T-helper 1 cell treated with Interleukin-12 subunit alpha and Interleukin-12 subunit beta and Interleukin-4 antibody, amounts not matched to agents 30 ng/mL and 1 ng/mL, for 36 hours (primary cell): ENCODE measurements around the gene CRAMP1. TPM values are rescaled to one million over a fixed set of nuclear protein-coding genes. Genes with fewer than 3 reads are reported as not detected.

Experiments
- intact Hi-C: fragments of 100-400 bp; cut with micrococcal nuclease; formaldehyde crosslinking; loops from one replicate; pipeline ENCODE4 v1.15.1; 2024
- total RNA-seq: library from RNA; stranded (reverse); gene quantifications from 2 replicates; pipeline ENCODE4 v1.2.3, GENCODE V29; 2022

The CRAMP1 gene
- total RNA-seq, 1 donor from 2014 or later, result 36.9 TPM

DNA sequence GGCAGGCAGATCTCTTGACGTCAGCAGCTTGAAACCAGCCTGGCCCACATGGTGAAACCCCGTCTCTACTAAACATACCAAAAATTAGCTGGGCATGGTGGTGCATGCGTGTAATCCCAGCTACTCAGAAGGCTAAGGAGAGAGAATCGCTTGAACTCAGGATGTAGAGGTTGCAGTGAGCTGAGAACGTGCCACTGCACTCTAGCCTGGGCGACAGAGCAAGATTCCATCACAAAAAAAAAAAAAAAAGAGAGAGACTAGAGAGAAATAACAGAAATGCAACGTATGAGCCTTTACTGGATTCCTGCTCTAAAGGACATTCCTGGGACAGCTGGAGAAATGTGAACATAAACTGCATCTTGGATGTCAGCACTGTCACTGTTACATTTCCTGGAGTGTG is 11.1 kb upstream of the CRAMP1 start:
- intact Hi-C loops, result no loop called here

DNA sequence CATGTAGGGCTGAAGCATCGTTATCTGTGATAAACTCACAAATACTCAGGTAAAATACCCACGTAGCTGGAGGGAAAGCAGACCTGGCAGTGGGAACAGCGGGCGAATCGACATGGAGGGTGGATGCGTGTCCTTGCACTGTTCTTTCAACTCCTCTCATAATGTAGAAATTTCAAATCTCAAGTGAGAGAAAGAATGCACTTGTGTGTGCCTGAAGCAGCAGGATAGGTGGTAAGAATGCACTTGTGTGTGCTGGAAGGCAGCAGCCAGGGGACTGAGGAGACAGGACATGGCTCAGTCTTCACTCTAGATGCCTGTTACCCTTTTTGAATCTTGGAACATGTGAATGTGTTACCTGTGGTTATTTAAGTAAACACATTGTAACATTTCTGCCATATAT is 10.7 kb upstream of the CRAMP1 start:
- intact Hi-C loops, result no loop called here

DNA sequence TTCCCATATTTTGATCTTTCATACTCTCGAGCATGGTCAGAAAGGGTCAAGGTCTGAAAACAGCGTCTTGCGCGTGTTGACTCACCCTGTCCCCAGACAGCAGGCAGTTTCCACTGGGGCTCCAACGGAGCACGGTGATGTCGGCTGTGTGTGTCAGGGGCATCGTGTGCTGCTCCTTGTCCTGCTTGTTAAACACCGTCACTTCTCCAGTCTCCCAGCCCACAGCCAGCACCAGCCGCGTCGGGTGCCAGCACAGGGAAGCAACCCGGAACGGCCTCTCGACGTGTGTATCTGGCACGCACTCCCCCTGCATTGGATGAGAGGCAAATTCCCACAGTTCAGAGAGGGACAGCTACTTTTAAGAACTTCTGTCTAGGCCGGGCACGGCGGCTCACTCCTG is 9.9 kb upstream of the CRAMP1 start:
- intact Hi-C loops, result no loop called here

DNA sequence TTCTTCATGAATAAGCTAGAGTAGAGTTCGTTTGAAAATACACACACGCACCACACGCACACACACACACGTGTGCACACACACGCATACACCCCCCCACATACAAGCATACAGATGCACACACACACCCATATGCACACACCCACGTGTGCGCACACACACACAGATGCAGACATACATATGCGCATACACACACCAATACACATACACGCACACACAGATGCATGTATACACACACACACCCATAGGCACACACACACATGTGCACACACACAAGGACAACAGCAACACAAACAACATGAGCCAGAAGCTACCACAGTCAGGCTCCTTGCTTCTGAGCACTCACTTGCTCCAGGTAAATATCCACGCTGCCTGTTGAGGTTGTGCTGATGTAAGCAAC is 5.4 kb upstream of the CRAMP1 start:
- intact Hi-C loops, result no loop called here

DNA sequence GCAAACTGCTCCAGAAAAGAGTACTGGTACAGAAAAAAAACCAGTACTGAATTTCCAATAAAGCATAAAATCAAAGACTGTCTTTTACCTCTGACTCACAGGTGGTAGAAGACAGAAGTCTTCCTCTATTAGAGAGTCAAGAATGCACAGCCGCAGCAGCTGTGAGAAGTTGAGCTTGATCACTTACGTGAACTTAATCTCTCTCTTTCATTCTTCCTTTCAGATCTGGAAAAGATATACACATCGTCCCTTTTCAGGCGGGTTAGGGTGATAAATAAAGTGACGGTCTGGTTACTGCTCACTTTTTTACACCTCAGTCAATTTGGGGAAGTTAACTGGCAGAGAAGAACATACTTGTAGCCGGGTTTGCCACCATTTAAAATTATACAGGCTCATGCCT is 4.2 kb upstream of the CRAMP1 start:
- intact Hi-C loops, result no loop called here

DNA sequence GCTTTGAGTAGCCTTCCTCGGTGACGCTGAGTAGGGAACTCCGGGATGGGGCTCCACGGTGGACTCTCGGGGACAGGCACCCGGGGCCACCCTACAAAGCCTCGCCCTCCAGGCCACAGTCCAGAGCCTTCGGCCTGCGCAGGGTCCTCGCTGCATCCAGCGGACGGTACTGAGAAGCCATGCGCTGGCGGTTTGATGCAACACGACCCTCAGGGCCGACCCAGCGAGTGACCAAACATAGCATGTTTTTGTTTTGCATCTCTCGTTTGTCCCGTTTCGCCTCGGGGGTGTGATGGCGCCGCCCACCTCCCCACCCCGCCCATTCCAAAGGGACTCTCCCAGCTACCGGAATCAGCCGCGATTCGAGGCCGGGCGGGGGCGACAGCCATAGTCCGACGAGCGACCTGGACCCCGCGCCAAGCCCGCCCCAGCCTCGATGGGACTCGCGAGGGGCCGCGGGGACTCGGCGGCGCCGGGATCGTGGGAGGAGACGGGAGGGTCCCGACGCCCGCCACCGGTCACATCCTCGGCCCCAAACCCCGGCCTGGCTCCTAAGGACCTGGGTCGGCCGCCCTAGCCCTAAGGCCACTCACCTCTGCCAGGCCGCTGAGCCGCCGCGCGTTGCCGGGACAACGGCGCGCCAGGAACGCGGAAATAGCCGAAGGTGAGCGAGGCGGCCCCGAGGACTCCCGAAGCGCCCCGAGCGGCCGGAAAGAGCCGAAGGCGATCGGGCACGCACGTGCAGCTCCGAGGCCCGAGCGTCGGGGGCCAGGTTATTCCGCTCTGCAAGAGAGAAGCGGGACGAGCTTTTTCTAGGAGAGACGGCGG is 1.9 kb upstream of the CRAMP1 start:
- intact Hi-C loops, result loop anchor here (2.0 to 10.0 kb wide), 6 partner anchors 53 to 927 kb away; partner anchors contain the start of genes GNPTG, PDPK1, RNF151 and RPS2

DNA sequence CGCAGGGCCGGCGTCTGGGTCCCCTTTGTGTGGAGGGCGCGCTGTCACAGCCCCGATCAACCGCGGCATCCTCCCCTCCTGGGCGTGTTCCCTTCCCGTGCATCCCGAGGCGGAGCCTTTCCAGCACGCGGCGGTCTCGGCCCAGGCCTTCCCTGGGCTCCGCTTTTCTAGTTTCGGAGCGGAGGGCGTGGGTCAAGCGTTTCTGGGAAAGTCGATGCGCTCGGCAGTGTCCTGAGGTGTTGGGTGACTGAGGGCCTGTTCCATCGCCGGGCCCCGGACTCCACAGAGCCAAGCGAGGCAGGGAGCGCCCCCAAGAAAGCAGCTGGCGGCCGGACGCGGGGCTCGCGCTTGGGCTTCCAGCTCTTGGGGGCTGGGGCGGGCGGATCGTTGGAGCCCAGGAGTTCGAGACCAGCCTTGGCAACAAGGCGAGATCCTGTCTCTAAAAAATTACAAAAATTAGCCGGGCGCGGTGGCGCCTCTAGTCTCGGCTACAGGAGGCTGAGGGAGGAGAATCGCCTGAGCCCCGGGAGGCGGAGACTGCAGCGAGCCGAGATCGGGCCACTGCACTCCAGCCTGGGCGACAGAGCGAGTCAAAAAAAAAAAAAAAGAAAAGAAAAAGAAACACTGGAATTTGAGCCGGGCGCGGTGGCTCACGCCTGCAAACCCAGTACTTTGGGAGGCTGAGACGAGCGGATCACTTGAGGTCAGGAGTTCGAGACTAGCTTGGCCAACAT is 1.1 kb upstream of the CRAMP1 start:
- intact Hi-C loops, result loop anchor here (1.0 to 10.0 kb wide), 7 partner anchors 54 to 926 kb away; partner anchors contain the start of genes GNPTG, PDPK1, RNF151 and RPS2

DNA sequence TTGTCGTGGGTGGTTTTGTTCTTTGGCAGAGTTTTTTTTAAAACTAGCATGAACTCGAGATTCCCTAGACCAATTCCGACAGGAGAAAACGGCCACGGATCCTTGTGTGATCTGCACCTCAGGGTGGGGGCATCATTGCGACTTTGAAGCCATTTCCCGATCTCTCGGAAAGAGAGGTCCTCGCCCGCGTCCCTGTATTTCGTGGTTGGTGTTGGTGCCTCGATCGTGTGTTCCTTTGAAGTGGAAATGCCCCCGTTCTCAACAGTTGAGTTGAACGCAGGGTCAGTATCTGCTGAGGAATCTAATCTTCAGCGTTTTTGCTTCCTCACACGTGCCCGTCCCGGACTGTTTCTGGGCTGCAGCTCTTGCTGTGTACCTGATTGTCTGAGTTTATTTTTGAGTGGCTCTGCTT is 1.1 kb downstream of the CRAMP1 start:
- intact Hi-C loops, result loop anchor here (2.0 to 10.0 kb wide), 9 partner anchors 56 to 924 kb away; partner anchors contain the start of genes CLCN7, EME2, FAHD1 and GNPTG

DNA sequence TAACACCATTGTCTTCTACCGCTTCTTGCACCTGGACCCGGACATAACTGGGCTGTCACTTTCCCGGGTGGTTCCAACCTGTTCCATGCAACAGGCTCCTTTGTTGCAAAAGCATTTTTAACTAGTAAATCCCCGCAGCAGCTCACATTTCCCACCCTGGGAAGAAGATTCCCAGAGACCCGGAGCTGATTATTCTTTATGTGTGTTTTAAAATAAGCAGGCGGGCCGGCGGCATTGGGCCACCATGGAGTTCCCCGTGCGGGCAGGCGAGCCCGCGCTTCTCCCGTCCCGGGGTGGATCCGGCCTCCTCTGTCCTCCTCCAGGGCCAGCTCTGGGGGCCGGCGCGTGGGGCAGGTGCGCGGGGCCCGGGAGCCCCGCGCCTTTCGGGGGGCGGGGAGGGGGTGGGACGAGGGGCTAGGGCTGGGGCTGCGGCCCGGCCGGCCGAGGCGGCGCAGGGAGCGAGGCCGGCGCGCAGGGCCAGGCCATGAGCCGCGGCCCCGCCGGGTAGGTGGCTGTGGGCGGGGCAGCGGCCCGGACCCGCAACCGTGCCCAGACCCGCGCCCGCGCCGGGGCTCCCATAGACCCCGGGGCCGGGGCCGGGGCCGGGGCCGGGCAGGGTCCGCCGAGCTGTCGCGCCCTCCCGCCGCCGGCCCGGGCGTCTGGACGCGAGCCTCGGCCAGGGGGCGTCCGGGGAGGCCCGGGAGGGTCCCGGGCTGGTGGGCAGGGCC is 1.7 kb downstream of the CRAMP1 start:
- intact Hi-C loops, result loop anchor here (2.0 to 10.0 kb wide), 9 partner anchors 57 to 923 kb away; partner anchors contain the start of genes CLCN7, EME2, FAHD1 and GNPTG

DNA sequence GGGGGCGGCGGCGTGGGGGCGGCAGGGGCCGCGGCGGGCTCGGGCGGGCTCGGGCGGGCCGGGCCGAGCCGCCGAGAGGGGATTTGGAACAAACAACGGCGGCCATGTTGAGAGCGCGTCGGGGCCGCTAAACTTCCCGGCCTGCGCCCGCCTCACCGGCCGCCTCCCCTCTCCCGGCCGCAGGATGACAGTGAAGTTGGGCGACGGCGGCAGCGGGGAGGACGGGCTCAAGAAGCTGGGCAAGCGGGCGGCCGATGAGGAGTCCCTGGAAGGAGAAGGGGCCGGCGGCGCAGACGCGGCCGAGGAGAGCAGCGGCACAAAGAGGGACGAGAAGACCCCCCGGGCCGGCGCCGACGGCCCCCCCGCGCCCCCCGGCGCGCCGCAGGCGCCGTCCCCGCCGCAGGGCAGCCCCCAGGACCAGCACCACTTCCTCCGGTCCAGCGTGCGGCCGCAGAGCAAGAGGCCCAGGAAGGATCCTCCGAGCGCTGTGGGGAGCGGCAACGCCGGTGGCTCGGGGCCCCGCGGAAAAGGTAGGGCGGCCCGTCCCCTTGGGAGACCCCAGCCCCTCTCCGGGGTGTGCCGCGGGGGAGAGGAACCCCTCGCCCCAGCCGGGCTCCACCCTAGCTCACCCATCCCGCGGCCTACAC is 2.4 kb downstream of the CRAMP1 start:
- intact Hi-C loops, result loop anchor here (5.0 to 10.0 kb wide), 5 partner anchors 57 to 923 kb away; partner anchors contain the start of genes GNPTG, PDPK1, RNF151 and RPS2

DNA sequence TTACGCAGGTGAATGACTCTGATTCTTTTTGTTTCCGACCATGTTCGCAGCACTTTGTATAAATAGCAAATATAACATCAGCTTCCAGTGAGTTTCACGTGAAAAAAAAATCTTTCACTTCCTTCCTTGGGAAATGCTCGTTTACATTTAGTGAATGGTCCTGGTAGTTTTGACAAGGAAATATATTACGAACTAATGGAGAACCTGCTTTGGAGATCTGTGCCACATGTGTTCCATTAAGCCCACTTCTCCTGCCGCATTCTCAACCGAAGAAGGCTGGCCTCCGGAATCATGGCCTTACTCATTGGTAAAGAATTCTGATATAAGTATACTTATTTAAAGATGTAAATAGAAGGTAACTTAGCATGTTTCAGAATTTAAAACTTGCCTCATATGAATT is 3.6 kb downstream of the CRAMP1 start:
- intact Hi-C loops, result loop anchor here (10.0 kb wide), 2 partner anchors 261 to 349 kb away; partner anchors contain the start of genes GNPTG, RNF151, RPS2 and TSR3

DNA sequence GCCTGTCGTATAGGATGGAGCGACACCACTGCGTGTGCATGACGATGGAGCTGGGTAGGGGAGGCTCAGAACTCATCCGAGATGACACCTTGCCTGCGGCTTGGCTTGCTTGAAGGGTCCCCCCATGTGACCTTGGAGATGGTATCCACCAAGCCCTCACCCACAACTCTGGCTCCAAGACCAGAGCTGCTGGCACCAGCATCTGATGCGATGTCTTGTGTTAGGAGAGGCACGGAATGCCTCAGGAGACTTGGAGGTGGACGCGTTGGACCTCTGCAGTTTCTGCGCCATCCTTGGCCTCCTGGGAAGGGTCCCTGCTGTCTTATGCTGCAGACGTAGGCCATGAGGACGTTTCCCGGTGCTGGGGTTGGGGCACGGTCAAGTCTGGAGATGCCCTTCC is 7.8 kb downstream of the CRAMP1 start:
- intact Hi-C loops, result loop anchor here (10.0 kb wide), 2 partner anchors 265 to 345 kb away; partner anchors contain the start of genes GNPTG, RNF151, RPS2 and TSR3

DNA sequence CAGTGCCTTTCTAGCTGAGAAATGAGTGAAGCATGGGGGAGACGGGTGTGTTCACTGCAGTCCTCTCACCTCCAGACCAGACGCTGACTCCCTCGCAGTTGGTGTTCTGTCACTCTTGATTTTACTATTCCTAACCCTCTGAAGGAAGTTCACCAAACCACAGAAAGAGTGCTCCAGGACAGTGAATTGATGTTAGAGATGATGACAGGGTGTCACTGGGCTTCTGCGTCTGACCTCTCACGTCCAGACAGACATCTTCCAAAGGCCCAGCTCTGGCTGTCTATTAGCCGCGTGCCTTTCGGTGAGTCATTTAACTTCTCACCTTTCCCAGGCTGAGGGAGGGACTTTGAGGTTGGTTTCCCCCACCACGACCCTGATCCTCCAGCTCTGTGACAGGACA is 8.2 kb downstream of the CRAMP1 start:
- intact Hi-C loops, result no loop called here

DNA sequence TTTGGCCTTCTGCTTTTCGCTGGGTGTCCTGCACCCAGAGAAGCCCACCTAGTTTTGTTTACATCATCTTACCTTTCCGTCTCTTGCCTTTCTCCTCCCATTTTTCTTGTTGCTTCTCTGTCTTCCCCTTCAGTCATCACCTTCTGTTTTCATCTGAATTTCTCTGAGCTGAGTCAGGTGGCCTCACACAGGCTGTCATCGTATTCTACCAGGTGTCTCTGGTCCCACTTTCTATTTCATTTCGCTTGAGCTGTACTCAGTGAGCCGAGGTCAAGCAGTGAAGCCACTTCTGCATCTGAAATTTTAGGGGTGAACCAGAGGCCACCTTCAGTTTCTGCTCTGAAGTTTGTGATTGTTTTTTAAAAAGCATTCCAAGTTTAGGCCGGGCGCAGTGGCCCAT is 9.7 kb downstream of the CRAMP1 start:
- intact Hi-C loops, result no loop called here

DNA sequence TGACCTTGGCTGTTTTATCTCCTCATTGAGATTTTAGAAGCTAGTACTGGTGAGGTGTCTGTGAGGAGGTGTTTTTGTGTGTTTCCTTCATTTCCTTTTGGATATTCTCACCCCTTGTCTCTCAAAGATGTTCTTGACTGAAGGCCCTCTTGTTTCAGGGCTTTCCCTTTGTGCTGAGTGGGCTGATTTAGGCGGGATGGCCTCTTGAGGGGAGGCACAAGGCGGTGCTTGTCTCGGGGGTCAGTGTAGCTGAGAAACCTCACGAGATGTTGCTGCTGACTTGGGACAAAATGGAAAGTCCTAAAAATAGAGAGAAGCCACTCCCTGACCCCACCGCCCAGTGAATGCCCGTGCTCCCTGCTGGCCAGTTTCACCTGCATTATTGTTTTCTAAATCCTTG is 14.2 kb downstream of the CRAMP1 start:
- intact Hi-C loops, result no loop called here

DNA sequence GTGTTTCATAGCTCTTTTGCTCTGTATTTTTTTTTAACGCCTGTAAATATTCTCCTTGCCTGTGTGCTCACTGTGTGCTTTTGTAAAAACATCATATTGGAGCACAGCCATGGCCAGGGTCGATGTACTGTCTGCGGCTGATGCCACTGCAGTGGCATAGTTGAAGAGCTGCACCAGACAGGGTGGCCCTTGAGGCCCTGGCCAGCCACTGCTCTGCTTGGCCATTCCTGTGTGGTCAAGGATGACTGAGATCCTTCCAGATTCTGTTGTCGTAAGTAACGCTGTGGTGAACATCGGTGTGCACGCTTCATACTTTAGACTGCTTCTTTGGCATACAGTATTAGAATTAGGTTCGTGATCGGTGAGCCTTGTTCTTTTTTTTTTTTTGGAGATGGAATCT is 14.6 kb downstream of the CRAMP1 start:
- intact Hi-C loops, result no loop called here

DNA sequence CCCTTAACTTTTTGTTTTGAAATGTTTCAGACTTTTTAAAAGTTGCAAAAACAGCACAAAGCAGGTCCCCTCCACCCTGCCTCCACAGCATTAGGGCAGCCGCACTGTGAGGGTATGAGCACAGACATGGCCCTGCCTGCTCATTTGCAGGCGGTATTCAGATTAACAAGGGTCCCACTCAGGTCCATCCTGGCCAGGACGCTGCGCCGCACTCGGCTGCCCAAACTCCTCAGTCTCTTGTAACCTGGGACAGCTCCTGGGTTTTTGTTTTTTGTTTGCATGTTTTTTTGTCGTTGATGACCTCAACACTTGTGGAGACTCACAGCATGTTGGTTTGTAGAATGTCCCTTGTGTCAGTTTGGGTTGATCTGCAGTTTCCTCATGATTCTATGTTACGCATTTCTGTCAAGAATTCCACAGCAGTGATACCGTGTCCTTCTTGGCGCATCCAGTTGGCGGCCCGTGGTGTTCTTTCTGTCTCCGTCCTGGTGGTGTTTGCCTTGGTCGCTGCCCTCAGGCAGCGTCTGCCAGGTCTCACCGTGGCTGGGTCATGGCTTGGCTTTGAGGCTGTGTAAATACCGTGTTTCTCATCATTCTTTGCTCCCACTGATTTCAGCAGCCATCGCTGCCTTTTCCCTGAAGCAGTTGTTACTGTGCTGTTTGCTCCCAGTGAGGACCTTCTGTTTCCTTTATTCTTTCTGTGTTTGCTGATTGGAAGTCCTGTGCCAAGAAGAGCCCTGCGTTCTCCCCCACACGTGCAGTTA is 18.5 kb downstream of the CRAMP1 start:
- intact Hi-C loops, result no loop called here

DNA sequence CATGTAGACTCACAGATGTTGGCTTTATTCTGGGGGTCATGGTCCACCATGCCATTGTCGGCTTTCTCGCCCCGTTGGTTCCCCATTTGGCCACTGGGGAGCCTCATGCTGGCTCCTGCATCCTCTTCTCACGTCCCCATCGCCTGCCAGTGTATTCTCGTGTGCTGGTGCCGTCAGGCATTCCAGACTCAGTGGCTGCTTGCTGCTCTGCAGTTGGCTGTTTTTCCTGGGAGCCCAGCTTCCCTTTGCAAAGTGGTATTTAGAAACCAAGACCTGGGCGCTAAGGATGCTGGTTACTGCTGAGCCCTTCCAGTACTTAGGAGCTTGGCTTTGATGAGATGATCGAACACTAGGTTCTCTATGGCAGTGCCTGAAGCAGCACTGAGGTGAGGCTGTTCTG is 19.1 kb downstream of the CRAMP1 start:
- intact Hi-C loops, result no loop called here

DNA sequence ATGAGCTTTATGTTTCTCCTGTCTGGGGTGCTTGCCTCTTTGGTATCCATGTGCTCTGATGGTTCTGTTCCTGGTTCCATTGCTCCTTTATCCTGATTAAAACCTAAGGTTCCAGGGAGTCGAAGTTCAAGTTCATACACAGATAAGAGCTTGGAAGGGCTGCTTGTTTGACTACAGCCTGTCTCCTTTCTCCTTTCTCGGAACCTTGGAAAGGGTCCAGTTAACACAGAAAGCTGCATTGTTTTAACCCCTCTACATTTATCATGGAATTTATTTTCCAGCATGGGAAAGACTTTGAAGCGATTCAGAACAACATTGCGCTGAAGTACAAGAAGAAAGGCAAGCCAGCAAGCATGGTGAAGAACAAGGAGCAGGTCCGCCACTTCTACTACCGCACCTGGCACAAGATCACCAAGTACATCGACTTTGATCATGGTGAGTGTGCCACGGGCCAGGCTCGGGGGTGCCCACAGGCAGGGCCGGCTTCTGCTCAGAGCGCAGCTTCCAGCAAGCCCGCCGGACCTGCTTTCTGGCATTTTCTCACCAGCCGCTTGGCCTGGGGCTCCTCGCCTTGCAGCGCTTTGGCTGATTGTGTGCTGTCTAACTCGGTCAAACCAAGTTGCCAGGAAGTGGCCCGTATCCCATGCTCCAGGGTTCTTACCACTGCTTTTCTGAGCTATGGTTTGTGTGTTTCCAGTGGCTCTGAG is 19.9 kb downstream of the CRAMP1 start:
- intact Hi-C loops, result no loop called here

DNA sequence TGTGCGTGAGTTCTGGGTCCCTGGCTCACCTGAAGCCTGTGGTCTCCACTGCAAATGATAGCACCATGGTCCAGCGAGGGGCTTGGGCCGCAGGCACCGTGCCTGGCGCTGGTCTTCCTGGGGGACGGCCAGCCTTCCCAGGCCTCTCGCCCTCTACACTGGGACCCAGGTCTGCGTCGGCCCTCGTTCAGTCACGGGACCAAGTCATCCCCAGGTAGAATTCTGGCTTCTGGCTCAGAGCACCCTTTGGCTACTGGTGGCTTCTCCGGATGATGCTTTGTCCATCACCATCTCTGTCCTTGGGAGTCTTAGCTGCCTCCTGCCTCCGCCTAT is 20.4 kb downstream of the CRAMP1 start:
- intact Hi-C loops, result no loop called here
